Anterior cingulate cortex (tissue), 58 donors: Measurements from ENCODE around the gene TPCN2.
"Not testable (repeated sequence)": the region's sequence is repeated elsewhere in the genome, so short reads cannot be mapped to it uniquely, and the experiment has no call there.

Experiments
- DNase-seq, 58 donors: peaks; one replicate each; lab custom pipeline; 2025; lab: John Stamatoyannopoulos, UW

Gene TPCN2

DNA sequence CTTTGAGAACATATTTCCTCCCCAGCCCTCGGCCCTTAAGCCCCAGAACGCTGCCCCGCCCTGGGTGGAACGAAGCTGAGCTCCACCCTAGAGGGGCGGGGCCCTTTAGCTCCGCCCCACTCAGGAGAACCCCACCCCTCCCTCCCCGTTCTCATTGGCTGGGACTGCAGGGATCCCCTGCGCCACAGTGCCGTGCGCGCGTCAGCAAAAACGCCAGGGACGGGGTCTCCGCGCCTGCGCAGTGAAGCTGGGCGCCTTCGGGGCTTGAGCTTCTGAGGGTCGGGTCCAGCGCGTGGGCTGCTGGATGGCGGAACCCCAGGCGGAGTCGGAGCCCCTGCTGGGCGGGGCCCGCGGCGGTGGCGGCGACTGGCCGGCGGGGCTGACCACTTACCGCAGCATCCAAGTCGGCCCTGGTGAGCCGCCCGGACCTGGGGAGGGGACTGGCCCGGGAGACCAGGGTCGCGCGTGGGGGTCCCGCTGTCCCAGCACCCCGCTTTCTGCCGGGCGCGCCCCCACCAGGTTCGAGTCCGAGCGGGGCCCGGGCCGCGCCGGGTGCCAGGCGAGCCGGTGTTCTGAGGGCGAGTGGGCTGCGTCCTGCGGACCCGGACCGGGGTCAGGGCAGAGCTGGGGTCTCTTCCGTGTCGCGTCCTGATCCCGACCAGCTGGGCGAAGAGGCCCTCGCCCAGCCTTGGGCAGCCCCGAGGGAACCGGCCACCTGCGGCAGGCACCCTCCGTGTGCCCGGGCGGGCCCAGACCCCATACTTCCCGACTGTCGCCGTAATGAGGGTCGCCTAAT, at the start of gene TPCN2:
Gene TPCN2, plus strand, starts transcription at position 239 of the 796 bp plus-strand sequence. Its CDS starts 66 bp downstream, at position 305.
- peak; percentile 38 to 97 (median 91) for DNase-seq

DNA sequence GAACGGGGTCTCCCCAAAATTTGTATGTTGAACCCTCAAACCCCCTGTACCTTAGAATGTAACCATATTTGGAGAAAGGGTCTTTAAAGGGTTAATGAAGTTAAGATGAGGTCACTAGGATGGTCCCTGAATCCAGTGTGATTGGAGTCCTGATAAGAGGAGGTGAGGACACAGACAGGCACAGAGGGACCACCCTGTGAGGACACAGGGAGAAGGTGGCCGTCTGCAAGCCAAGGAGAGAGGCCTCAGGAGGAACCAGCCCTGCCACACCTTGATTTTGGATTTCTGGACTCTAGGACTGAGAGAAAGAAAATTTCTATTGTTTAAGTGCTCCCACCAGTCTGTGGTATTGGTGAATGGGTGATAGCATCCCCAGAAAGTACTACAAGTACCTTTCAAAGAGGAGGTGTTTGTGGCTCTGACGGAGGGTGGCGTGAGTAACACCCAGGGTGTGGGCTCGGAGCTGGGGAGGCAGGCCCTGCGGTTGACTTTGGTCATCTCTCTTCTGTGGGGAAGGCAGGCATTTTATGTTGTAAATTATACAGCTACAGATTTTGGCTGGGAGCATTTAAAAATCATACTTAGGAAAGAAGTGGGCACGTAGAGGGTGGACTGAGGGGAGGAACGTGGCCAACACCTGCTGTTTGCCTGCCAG, 49.5 kb upstream of the TPCN2 start:
- DNase-seq: no peak

DNA sequence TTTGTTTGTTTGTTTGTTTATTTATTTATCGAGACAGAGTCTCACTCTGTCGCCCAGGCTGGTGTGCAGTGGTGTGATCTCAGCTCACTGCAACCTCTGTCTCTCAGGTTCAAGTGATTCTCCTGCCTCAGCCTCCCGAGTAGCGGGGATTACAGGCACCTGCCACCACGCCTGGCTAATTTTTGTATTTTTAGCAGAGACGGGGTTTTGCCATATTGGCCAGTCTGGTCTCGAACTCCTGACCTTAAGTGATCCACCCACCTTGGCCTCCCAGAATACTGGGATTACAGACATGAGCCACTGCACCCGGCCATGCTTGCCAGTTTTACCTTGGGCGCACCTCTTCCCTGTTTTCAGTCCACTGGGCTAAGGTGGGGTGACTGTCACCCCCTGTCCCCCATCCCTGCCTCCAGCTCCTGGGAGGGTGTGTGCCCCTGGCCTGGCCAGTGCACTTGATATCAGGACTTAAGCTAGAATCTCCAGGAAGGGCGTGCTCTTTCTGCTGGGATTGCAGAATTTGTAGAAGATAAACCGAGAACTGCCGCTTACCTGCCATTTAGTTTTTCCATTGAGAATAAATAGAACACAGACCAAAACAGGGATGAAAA, 48.9 kb upstream of the TPCN2 start:
- not testable (repeated sequence) for DNase-seq

- no peak for DNase-seq
Measured at GRCh38 chr11:69000391-69000790, 48.3 kb upstream of the TPCN2 start.

GRCh38 chr11:69000831-69001242, 47.9 kb upstream of the TPCN2 start:
- DNase-seq: no peak

DNA sequence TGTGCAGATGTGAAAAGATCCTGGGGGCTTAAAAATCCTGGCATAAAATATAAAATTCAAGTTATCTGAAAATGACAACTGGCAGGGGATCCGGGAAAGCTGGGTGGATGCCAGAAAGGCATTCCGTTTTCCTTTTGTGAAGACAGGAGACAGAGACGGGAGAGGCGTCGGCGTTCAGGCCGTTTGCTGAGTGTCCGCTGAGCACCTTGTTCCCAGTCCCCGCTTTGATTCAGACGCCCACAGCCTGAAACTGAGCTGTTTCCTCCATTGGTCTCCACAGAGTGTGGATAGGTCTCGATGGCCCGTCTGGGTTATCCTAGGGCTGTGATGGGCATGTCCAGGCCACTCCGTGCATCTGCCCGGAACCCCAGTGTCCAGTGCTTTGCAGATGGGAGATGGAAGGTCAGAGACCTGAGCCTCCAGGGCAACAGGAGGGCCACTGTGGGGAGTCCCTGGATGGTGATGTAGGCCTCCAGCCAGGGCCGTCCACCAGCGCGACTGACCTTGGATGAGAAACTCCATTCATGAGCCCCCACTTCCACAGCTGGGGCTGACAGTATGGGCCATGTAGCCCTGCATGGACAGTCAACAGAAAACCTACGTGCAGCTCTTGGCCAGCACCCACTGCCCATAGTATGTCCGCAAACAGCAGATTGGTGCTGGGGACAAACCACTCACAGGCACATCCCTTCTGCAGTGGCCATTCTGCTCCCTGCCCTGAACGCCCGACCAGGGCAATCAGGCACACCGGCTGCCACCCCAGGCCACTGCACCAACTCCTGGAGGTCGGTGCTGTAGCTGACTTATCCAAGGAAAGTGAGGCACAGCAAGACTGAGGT, 47.3 kb upstream of the TPCN2 start:
- DNase-seq: no peak

DNA sequence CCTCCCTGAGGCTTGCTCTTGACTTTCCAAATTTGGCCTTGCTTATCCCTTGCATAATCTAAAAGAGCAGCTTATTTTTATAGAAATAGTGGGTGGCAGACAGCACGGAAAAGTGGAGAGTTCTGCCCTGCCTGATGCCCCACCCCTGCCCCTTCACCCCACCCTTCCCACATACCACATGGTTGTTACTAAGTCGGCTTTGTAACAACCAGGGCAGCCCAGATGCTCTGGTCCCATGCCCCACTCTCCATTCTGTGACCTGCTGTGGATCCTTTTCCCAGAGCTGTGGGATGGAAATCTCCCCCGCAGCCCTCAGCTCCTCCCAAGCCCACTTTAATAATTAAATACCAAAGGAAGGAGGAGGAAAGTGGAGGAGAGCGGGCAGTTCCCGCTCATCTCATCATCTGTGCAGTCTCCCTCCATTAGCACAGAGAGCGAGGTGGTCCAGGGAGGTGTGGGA, 46.6 kb upstream of the TPCN2 start:
- DNase-seq: no peak

DNA sequence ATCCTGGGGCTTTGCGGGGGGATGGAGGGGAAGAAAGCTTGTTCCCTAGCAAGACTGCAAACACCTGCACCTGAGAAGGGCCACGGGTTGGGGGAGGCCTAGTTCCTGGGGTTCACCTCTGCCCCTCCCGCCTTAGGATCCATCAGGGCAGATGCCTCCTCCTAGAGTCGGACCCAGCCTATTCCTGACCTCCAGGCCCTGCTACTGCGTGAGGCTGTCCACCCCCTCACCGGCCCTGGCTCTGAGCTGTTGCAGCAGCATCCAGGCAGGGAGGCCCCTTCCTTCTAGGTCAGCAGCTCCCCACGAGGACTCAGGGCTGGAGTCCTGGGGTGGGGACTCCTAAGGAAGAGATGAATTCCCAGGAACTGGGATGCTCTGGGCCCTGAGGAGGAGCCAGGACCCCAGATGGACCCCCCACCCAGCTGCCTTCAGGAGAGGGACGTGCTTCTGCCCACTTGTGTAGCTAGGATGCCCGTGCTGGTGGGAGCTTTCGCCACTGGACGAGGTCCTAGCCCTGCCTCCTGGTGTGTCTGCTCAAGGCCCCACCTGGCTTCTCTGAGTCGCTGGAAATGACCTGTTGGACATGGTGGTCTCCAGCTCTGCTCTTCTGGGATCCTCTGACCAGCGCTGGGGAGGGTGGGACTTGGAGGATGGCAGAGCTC, 46.0 kb upstream of the TPCN2 start:
- DNase-seq: no peak

DNA sequence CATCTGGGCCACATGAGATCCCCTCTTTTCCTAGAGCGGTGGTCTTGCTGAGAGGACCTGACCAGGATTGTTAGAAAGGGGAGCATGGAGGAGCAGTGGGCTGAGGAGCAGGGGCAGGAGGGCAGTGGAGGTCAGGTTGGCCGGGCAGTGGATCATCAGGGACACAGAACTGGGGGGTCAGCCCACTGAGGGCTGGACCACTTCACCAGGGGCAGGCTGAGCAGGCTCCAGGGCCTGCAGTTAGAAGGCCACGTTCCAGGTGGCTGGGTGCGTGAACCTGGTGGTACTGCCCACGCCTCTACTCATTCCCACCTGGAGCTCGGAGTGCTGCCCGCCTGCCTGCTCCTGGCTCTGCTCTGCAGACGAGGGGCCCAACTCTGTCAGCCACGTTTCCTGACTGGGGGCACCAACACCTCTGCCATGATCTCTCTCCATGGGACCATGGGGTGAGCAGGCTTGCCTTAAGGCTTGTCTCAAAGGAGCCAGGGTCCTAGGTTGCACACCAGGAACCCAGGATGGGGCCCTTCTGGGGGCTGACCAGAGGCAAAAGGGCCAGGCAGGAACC, 45.3 kb upstream of the TPCN2 start:
- no peak for DNase-seq

GRCh38 chr11:69003866-69004367, 44.8 kb upstream of the TPCN2 start:
- DNase-seq: no peak

GRCh38 chr11:69004411-69005182, 44.1 kb upstream of the TPCN2 start:
- DNase-seq: no peak

- no peak for DNase-seq
Measured at GRCh38 chr11:69005183-69005630, 43.5 kb upstream of the TPCN2 start.

GRCh38 chr11:69005631-69006368, 42.9 kb upstream of the TPCN2 start:
- DNase-seq: no peak

GRCh38 chr11:69006816-69007215, 41.9 kb upstream of the TPCN2 start:
- DNase-seq: no peak

- DNase-seq: no peak
Measured at GRCh38 chr11:69007975-69008381, 40.8 kb upstream of the TPCN2 start.

DNA sequence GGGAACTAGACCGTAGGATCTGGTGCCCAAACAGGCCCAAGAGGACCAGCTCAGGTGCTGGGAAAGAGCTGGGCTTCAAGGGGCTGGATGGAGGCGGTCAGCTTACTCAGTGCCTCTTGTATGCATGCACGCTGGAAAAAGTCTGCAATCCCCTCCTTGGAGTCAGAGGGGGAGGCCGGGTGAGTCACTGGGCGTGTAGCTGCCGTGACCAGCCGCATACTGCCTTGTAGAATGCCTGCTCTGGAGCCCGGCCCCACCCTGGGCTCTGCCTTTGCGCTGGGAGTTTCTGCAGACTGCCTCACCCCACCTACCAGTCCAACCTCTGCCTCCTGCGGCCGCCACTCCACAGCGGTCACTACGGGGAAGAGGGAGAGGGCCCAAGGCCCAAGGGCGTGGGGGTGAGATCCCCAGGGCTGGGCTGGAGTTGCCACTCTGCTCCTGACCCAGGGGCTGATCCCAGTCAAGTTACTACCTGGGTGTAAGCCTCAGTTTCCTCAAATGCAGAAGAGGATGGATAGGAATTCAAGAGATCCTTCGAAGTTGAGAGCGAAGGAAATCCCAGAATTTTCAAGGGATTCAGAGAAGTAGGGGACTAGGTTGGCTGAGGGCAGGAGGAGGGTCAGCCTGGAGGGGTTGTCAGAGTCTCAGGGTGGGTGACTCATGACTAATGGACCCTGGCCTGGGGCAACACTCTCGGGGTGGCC, 39.8 kb upstream of the TPCN2 start:
- no peak for DNase-seq
